Tibial artery (tissue), 4 donors: ENCODE data around the gene SSU72.

Source experiments
- DNase-seq, 2 donors: peaks; one replicate each; pipeline ENCODE4 v3.0.0-alpha.2; 2019
- H3K27ac ChIP-seq, 2 donors: fragments of 200-600 bp; sonication (generic) in 1 of 2; 1 replicate in 1 of 2; 2 replicates in 1 of 2; pipeline ENCODE4 v1.5.1; 2018 to 2019; ENCODE audit warnings: mild to moderate bottlenecking in 1 of 2
- H3K27me3 ChIP-seq, 2 donors: fragments of 200-600 bp; sonication (generic) in 1 of 2; one replicate each; pipeline versions ENCODE4 v1.5.1 to v1.6.0; 2016 to 2019
- H3K36me3 ChIP-seq, 3 donors: fragments of 200-600 bp; sonication (generic) in 2 of 3; one replicate each; pipeline ENCODE4 v1.5.1; 2016 to 2019; ENCODE audit warnings: mild to moderate bottlenecking in 2 of 3
- H3K4me1 ChIP-seq, 4 donors: fragments of 200-600 bp; sonication (generic) in 2 of 4; 1 replicate in 3 of 4; 2 replicates in 1 of 4; pipeline ENCODE4 v1.5.1; 2016 to 2019
- H3K4me3 ChIP-seq, 2 donors: fragments of 200-600 bp; sonication (generic) in 1 of 2; 1 replicate in 1 of 2; 2 replicates in 1 of 2; pipeline ENCODE4 v1.5.1; 2018 to 2019; ENCODE audit warnings: mild to moderate bottlenecking in 2 of 2
- H3K9me3 ChIP-seq, 3 donors: fragments of 200-600 bp; sonication (generic) in 1 of 3; one replicate each; pipeline ENCODE4 v1.5.1; 2016 to 2019
- CTCF ChIP-seq, 2 experiments: fragments of 200-600 bp in 1 of 2; fragments of 450-650 bp in 1 of 2; IDR thresholded peaks; one replicate each; pipeline ENCODE4 v1.5.1; 2017 to 2019; ENCODE audit warnings: antibody characterized with exemption in 2 of 2, mild to moderate bottlenecking in 1 of 2, moderate library complexity in 1 of 2
- intact Hi-C: fragments of 100-400 bp; cut with DNase I; formaldehyde crosslinking; loops from one replicate; pipeline ENCODE4 v1.15.0; 2023; ENCODE audit warnings: low total_unique reads

The SSU72 gene

GRCh38 chr1:1563688-1564087, 11.0 kb downstream of the SSU72 start:
- DNase-seq, result no peak
- peaks cover 27 to 69% (median 58%) of the 10 kb centered on the region in 3 donors for H3K36me3 ChIP-seq
- no peak overlapping the region for H3K4me3 ChIP-seq
- intact Hi-C loops, result no loop called here
- H3K27me3 ChIP-seq, result no peaks in the 10 kb centered on the region
- no peak overlapping the region for H3K27ac ChIP-seq
- no peak for TF ChIP-seq CTCF (IDR thresholded peaks at IDR 0.05)
- no peaks in the 10 kb centered on the region for H3K9me3 ChIP-seq
- peaks cover 0 to 10% (median 6%) of the 10 kb centered on the region in 4 donors for H3K4me1 ChIP-seq

GRCh38 chr1:1562556-1563195, 12.0 kb downstream of the SSU72 start:
- intact Hi-C loops, result no loop called here
- no peaks in the 10 kb centered on the region for H3K27me3 ChIP-seq
- TF ChIP-seq CTCF (IDR thresholded peaks at IDR 0.05), result no peak
- DNase-seq, result no peak
- H3K4me3 ChIP-seq, result no peak overlapping the region
- peaks cover 27 to 69% (median 58%) of the 10 kb centered on the region in 3 donors for H3K36me3 ChIP-seq
- no peaks in the 10 kb centered on the region for H3K9me3 ChIP-seq
- no peak overlapping the region for H3K27ac ChIP-seq
- peaks cover 0 to under 1% (median 0%) of the 10 kb centered on the region in 4 donors for H3K4me1 ChIP-seq

GRCh38 chr1:1561801-1562470, 12.7 kb downstream of the SSU72 start:
- intact Hi-C loops, result no loop called here
- DNase-seq, result no peak
- Histone ChIP-seq H3K4me3 (no peak overlapping the region), H3K4me1 (no peaks in the 10 kb centered on the region), H3K27ac (no peak overlapping the region), H3K9me3 (no peaks in the 10 kb centered on the region), H3K36me3 (peaks cover 27 to 69% (median 58%) of the 10 kb centered on the region in 3 donors), H3K27me3 (no peaks in the 10 kb centered on the region)
- TF ChIP-seq CTCF (IDR thresholded peaks at IDR 0.05), result no peak

GRCh38 chr1:1560178-1560577, 14.5 kb downstream of the SSU72 start:
- TF ChIP-seq CTCF (IDR thresholded peaks at IDR 0.05), result no peak
- no peak for DNase-seq
- Histone ChIP-seq H3K4me3 (no peak overlapping the region), H3K27me3 (no peaks in the 10 kb centered on the region), H3K27ac (no peak overlapping the region), H3K4me1 (no peaks in the 10 kb centered on the region), H3K36me3 (peaks cover 27 to 57% (median 54%) of the 10 kb centered on the region in 3 donors), H3K9me3 (no peaks in the 10 kb centered on the region)
- intact Hi-C loops, result no loop called here

- no peak overlapping the region for H3K4me3 ChIP-seq
- no peak for DNase-seq
- H3K9me3 ChIP-seq, result no peaks in the 10 kb centered on the region
- intact Hi-C loops, result no loop called here
- no peak for TF ChIP-seq CTCF (IDR thresholded peaks at IDR 0.05)
- H3K27ac ChIP-seq, result no peak overlapping the region
- H3K36me3 ChIP-seq, result peaks cover 20 to 52% (median 42%) of the 10 kb centered on the region in 3 donors
- peaks cover 0 to 7% (median 3%) of the 10 kb centered on the region in 4 donors for H3K4me1 ChIP-seq
- no peaks in the 10 kb centered on the region for H3K27me3 ChIP-seq
These were observed 15.6 kb downstream of the SSU72 start for GRCh38 chr1:1559066-1559465.
